GM19455 (cell line): ENCODE data around the gene TGFBR3.
"Not testable (repeated sequence)": the region's sequence is repeated elsewhere in the genome, so short reads cannot be mapped to it uniquely, and the experiment has no call there.

Source experiments
- ATAC-seq: cut with Tn5 transposase; IDR thresholded peaks from one replicate; pipeline ENCODE4 v1.9.1; 2021; ENCODE audit not compliant: unreplicated experiment

The TGFBR3 gene

DNA sequence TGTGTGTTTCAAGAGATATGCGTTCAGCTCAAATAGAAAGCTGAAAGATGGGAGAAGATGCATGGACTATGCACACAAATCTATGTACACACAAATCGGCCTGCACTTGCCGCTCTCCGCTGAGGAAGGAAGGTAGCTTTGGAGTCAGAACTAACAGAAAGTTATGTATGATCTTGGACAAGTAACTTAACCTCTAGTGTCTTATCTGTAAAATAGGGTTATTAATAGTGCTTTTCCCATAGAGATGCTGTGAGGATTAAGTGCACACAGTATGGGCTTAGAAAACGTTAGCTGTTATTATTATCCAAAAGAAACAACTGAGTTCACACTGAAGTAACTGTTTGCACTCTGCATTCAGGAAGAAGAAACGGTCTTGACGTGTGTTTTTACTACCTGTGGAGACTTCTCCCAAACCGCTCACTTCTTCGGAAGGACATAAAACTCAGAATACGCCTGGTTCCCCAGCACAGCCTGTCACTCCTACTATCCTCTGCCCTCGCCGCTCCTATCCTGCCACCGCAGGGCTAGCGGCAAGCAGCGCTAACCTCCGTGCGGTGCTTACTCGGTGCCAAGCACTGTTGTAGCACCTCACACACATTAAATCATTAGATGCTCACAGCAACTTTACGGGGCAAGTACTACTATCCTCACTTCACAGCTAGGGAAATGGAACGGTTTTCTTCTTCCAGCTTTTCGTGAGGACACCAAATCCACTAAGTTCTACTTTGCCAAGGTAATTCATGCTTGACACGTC lies 1.3 kb downstream of the TGFBR3 start:
- ATAC-seq = no peak

DNA sequence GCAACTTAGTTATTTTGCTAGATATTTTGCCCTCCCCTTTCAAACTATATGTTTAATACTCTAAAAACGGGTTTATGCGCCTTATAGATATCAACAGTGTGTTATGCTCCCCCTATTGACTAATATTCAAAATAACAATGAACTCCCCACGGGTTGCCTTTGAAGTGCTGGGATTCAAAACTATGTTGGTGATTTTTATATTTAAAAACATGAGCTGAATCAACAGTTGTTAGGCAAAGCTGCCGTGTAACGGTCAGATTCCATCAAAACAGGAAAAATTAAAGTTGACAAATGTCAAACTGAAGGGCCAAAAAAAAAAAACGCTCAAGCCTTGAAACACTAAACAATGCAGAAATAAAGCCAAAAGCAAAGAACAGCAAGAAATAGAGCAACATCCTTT lies 2.5 kb downstream of the TGFBR3 start:
- ATAC-seq = no peak

DNA sequence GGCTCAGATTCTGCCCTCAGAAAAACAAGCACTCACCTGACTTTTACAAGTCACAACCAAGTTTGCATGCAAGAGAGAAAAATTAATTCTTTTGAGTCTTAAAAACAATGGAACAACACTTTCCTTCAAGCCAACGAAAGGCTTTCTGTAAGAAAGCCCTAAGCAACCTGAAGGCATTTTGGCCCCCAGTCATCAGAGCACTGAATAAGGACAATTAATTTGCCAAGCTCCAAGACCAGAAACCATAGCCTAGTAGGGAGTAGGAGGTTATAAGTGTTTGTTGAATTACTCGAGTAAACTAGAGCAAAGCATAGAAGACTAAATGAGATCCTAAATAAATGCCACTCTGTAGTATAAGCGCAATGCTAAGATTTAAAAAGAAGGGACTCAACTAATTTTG lies 4.7 kb downstream of the TGFBR3 start:
- no peak for ATAC-seq

DNA sequence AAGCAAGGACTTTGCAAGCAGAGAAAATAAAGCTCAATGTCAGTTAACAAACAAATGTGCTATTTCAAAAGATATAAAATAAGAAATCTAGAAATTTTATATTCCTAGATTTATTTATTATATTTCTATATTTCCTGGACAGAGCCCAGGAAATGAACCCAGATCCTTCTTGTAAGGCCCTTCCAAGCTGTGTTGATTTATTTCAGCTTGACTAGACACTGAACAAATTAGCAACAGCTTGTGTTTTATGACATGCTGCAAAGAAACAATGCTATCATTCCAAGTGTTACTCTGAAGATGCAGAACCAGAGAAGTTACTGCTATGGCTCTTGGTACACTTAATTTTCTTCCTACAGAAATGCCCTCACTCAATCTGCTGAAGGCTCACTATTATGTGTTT lies 6.2 kb downstream of the TGFBR3 start:
- ATAC-seq = no peak

DNA sequence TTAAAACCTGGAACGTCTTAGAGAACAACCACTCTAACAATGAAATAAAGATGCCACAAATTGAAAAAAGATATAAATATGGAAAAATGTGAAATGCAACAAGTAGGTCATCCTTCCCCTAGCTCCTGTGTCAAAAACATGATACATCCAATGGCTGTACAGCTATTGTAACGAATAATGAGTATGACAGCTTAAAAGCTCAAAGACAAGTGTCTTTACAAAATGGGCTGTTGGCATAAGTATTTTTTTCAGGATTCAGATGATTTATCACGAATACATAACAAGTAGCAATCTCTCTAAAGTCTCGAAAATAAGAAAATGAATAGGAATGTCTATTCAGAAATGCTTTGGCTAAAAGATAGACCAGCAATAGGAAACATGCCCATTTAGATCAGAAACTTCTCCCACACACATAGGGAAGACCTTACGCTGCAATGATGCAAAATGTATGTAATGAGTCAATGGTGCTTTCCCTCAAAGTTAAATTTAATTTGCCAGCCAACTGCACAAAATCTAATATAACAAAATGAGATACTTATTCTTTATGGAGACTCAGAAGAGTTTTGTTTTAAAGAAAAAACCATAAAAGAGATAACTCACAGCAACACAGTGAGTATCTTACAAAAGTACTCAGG lies 8.3 kb downstream of the TGFBR3 start:
- ATAC-seq = peak; percentile 41

DNA sequence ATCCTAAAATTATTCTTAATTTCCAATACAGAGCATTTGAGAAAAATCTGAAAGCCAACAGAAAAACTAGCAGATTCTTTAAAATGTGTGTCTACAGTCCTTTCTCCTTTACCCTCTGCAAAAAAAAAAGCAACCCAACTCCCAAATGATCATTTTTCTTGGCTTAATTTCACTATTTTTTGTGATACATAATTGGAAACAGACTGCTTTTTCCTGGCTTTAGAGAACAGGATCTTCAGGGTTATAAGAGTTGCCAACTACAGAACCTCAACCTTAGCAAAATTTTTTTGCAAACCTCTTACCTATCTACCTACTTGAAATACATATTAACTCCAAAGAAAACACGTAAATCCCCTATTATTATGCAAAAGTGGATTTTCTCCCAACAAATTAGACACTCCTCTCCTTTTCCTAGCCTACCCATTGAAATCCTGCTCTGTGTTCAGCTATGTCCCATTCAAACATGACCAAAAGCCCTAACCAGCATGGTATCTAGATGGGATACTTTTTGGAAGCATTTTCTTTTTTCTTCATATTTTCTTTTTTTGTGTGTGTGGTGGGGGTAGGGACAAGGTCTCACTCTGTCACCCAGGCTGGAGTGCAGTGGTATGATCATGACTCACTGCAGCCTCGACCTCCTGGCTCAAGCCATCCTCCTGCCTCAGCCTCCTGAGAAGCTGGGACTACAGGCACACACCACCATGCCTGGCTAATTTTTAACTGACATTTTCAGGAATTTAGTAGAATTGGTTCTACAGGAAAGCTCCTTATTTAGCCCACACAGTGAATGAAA lies 9.0 kb downstream of the TGFBR3 start:
- ATAC-seq = no peak

DNA sequence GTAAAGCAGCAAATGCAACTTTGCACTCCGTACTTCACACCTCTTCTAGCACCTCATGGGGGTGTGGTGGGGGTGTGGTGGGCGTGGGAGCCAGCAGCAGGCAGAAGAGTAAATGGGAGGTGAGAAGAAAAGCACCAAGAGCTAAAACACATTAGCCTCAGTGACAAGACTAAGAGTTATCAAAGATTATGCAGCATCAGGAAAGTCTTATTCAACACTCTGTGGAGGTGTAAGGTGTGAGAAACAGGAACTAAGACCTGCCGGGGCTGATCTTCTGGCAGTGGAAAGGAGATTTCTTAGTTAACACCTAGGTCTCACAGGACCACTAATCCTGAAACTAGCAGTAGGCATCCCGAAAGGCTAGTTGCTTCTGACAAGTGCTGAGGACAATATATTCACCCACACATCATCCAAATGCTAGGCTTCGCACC lies 9.9 kb downstream of the TGFBR3 start:
- ATAC-seq = peak; percentile 84

DNA sequence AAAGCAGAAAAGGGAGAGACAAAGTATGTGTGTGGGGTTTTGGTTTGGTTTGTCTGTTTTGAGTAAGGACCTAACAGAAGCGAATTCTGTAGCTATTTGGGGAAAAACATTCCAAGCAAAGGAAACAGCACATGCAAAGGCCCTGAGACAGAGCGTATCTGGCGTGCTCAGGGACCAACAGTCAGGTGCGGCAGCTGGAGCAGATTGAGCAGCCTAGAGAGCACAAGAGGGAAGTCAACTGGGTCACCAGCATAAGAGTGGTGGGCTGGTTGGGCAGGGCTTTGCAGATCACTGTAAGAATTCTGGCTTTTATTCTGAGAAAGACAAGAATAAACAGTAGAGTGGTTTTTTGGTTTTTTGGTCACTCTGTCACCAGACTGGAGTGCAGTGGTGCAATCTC lies 11.8 kb downstream of the TGFBR3 start:
- ATAC-seq = no peak

DNA sequence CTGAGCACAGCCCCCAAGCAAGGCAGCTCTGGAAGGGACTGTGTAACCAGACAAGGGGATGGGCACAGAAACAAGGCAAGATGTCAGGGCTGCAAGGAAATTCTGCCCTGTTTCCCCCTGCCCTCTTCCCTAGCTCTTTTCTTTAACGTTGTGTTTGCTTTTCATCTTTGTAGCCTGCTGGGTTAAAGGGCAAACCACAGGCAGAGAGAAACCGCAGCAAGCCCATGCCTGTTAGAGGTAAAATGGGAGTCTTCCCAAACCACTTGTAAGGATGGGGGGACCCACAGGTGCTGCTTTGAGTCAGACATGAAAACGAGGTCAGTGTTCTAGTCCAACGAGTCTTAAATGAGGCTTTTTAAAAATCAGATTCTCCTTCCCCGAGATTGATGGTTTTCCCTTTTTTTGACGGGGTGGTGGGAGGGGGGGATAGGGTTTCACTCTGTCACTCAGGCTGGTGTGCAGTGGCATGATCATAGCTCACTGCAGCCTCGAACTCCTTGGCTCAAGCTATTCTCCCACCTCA lies 13.3 kb downstream of the TGFBR3 start:
- ATAC-seq = no peak

DNA sequence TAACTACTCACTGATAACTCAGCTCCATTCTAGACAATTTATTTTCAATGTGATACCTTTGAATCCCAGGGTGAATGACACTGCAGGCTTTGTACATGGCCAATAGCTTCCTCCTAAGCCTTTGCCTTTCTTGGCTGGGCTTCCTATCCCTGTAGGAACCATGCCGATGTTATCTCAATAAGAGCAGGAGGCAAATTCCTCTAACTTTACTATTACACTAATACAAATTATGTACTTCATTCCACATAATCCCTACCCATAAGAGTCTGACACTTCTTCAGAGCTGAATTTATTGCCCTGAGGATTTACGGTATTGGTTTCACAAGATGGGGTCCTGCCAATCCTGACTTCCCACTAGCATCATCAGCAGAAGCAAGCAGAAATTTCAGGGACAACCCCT lies 14.0 kb downstream of the TGFBR3 start:
- ATAC-seq = no peak

DNA sequence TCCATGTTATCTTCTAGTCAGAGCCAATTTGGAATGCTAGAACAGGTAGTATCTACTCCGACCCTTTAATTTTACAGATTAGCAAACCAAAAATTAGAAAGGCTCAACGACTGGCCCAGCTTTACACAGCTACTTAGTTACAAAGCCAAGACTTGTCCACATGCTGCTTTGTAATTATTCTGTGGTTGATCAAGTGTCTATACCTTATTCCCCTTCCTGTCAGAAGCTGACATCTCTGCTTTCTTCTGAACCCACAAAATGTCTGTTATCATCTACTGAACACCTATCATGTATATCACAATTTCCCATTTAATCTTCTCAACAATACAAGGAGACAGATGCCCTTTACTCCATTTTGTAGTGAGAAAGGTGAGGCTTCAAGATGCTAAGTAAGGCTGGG lies 15.6 kb downstream of the TGFBR3 start:
- no peak for ATAC-seq

DNA sequence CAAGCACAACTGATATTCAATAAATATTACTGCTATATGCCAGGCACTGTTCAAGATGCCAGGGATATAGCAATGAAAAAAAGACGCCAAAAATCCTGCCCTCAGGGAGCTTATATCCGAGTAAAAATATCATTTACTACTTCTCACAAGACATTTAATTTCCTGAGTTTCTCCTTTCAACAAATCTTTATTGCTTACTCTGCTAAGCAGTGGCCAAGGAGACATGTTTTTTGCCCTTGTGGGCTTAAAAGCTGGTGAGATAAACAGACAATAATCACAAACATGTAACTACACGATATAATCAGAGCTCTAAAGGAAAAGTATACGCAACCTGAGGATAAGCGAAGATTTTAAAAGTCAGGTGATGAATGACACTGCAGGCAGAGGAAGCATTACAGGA lies 19.5 kb downstream of the TGFBR3 start:
- ATAC-seq = no peak

DNA sequence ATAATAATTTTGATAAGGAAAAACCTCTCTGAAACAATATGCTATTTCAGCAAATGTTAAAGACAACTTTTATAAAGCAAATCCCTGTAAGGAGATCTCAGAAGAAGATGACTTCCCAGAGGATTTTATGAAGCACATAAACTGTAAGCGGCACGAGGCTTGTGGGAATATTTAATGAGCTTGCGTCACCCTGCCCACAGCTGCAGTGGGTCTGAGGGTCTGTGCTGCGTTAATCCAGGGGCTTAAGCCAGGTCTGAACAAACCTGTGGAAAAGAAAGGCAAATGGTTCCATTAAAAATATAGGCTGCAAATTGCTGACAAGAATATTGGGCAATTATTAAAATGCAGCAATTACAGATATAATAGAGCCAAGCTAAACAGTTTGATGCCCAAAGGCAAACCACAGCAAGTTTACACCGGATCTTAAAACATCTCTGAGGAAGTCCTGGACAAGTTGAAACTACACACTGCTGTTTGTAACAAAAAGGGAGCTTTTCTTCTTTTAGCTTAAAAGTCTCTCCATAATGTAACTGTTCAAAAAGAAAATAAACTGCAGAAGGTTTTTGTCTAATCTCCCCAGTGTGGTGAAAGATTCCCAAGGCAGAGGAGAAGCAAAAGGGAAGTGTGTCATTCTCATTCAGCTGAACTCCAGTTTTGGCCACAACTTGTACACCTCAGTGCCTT lies 21.8 kb downstream of the TGFBR3 start:
- no peak for ATAC-seq

DNA sequence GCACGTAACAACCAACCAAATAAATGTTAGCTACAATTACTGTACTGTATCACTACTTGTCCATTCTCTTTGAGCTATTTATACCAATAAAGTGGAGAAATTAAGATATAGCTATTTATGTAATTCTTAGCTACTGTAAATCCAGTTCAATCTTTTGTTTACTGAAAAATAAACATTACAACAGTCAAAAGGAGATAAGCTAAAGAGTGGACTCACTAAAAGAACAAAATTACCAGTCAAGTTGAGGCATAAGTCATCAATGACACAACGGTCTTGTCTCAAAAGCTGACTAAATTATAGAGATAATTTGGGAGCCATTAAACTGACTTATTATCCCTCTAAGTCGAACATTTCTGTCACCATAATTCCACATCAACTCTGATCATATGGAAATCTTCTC lies 22.5 kb downstream of the TGFBR3 start:
- ATAC-seq = no peak

DNA sequence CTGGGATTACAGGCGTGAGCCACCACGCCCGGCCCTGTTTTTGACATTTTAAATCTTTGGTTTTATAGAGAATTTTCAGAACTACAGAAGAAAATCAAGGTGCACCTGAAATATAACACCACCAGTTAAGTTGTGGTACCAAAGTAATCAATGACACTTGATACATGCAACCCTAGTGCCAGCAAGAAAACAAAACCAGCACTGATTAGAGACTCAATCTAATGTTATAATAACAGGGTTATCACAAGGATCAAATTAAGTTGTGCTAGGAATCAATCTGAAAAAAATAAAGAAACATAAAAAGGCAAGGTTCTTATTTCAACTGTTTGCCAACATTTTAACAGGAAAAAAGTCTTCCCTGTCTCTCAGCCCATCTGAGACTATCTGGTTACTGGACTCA lies 23.8 kb downstream of the TGFBR3 start:
- no peak for ATAC-seq

DNA sequence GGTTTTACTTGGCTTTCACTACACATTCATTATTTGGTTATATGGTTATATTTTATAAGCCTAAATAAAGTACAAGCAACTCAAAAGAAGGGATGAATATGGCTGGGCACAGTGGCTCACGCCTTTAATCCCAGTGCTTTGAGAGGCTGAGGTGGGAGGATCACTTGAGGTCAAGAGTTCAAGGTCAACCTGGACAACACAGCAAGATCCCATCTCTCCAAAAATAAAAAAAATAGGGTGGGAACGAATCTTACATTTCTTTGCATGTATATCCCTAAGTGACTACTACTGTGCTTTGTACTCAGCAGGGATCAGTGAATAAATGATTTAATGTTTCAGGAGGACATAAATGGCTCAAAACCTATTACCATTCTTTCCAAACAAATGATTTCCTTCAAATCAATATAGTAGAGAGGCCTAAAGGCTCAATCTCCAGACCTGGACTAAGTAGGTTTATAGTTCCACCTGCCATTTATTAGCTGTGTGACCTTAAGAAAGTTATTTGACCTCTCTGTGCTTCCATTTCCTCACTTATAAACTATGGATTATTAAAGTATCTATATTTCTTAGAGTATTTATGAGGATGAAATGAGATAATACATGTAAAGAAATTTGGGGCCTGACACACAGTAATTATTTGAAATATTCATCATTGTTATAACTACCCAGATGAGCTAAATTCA lies 28.3 kb downstream of the TGFBR3 start:
- no peak for ATAC-seq

DNA sequence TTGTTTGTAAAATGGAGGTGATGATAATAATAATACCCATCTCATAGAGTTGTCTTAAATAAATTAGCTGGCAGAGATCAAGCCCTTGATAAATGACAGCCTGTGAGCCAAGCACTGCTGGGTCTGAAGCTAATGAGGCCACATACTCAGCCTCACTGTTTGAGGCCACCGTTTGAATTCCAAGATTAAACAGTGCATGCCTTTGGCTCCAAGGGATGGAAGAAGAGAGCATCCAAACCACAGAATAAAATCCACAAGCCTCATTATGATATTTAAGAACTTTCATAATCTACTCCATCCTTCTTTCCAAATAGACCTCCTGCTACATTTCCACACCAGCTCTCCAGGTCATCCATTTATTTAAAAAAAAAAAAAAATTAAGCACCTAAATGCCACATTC lies 29.0 kb downstream of the TGFBR3 start:
- ATAC-seq = no peak

DNA sequence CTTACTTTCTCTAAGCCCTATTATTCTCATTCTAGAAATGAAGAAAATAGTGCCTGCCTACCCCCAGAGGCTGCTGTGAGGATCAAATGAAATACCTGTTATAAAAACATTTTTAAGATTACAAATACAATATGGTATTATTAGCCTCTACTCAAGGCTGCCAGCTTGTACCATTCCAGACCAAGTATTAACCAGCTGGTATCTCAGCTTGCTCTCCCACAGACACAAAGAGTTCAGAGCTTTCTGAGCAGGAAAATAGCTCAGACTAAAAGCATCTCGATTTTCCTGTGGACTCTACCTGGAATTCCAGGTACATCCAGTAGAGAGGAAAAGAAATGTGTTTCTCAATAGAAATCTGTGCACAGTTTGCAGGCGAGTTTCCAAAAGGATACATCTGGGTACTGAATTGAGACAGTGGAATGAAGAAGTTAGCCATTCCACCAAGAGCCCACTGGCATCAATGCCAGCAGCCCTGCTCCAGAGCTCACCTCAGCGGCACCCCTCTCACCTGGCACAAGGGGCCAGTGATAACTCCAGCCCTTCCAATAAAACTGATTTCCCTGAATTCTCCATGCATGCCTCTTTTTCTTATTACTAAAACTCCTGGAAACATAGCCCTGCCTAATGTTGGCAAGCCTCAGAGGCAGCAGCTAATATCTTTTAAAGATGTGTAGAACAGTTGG lies 31.0 kb downstream of the TGFBR3 start:
- no peak for ATAC-seq

DNA sequence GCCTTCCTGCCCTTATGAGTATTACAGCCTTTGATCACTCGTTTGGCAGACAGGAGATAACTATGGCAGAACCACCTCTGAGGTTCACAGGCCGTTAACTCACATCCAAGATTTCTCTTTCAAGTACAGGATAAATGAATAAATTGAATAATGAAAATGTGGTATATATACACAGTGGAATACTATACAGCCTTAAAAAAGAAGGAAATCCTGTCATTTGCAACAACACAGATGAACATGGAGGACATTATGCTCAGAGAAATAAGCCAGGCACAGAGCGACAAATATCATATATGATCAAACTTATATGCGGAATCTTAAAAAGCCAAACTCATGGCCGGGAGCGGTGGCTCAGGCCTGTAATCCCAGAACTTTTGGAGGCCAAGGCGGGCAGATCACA lies 32.6 kb downstream of the TGFBR3 start:
- ATAC-seq = no peak

DNA sequence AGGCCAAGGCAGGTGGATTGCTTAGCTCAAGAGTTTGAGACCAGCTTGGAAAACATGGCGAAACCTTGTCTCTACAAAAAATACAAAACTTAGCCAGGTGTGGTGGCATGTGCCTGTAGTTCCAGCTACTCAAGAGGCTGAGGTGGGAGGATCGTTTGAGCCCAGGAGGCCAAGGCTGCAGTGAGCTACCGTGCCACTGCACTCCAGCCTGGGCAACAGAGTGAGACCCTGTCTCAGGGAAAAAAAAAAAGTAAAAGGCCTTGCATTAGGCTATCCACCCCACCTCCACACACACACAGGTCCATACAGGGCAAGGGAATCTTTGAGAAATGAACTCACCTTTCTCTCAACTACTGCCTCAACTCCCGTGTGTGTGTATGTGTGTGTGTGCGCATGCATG lies 33.9 kb downstream of the TGFBR3 start:
- ATAC-seq = not testable (repeated sequence)
